ENCODE measurements around the gene BMPER.

The BMPER gene

DNA sequence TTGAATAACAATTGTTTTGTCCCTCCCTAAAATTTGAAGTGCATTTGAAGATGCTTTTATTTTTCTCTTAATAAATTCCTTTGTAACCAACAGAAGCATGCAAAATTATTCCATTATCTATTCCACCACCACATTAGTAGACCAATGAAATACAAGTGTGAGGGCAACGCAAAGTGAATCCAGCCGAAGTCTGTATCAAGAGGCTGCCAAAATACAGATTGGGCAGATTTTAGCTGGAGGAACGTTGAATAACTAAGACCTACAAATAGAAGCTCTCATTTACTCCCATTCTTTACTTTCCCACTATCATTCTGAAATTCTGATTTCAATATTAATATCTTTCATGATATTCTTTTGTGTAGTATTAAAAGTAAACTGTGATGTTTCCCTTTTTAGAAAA, 233.7 kb downstream of the BMPER start:
- H3K4me2 ChIP-seq (ENCODE audit: low read length), result no peak overlapping the region
- H3K9ac ChIP-seq (ENCODE audit: low read depth, low read length), result no peak overlapping the region
- H3K4me3 ChIP-seq (ENCODE audit: low read length), result no peak overlapping the region
- H3K4me1 ChIP-seq (ENCODE audit: control insufficient read depth, insufficient read depth, low read length), result peaks cover under 1% of the 10 kb centered on the region
- no peaks in the 10 kb centered on the region for H3K27me3 ChIP-seq (ENCODE audit: control insufficient read depth, insufficient read depth, low read length)
- no peaks in the 10 kb centered on the region for H3K36me3 ChIP-seq (ENCODE audit: insufficient read depth, low read length)
- no peaks in the 10 kb centered on the region for H3K9me3 ChIP-seq (replicated peaks; ENCODE audit: low read length)

DNA sequence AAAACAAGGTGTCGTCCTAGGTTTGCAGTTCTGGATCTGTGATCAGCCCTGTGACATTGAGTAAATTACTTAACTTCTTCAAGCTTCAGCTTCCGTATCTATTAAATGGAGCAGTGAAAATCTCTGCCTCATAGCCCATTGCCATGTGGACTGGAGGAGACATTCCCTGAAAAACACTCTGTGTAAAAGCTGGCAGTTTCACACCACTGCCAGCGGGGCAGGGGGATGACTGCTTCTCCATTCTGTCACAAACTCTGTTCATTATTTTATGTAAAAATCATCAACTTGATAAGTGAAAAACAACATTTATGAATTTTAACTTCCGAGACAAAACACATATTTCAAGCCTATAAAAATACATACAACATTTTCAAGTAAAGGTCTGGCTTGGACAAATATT, 234.7 kb downstream of the BMPER start:
- Histone ChIP-seq H3K9me3 (replicated peaks; ENCODE audit: low read length) (no peaks in the 10 kb centered on the region), H3K4me2 (ENCODE audit: low read length) (no peak overlapping the region), H3K4me1 (ENCODE audit: control insufficient read depth, insufficient read depth, low read length) (no peaks in the 10 kb centered on the region), H3K9ac (ENCODE audit: low read depth, low read length) (no peak overlapping the region), H3K4me3 (ENCODE audit: low read length) (no peak overlapping the region), H3K36me3 (ENCODE audit: insufficient read depth, low read length) (no peaks in the 10 kb centered on the region), H3K27me3 (ENCODE audit: control insufficient read depth, insufficient read depth, low read length) (no peaks in the 10 kb centered on the region)

DNA sequence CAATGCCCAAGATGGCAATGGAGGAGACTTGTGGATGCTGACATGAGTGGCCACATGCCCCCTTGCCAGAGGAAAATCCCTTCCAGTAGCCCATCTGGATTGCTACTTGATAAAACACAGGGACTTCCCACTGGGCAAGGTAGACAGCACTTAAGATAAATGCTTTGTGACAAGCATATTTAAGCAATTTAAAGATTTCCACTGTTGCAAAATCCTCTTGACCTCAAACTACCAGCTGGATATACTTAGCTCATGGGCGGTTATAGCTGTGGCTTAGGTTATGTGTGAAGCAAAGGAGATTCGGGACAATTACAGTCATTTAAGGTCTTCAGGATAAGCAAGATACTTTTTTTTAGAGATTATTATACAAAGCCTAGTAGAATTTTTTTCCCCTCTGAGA, 238.1 kb downstream of the BMPER start:
- Histone ChIP-seq H3K27me3 (ENCODE audit: control insufficient read depth, insufficient read depth, low read length) (no peaks in the 10 kb centered on the region), H3K4me2 (ENCODE audit: low read length) (no peak overlapping the region), H3K36me3 (ENCODE audit: insufficient read depth, low read length) (no peaks in the 10 kb centered on the region), H3K9me3 (replicated peaks; ENCODE audit: low read length) (no peaks in the 10 kb centered on the region), H3K4me3 (ENCODE audit: low read length) (no peak overlapping the region), H3K9ac (ENCODE audit: low read depth, low read length) (no peak overlapping the region), H3K4me1 (ENCODE audit: control insufficient read depth, insufficient read depth, low read length) (no peaks in the 10 kb centered on the region)

DNA sequence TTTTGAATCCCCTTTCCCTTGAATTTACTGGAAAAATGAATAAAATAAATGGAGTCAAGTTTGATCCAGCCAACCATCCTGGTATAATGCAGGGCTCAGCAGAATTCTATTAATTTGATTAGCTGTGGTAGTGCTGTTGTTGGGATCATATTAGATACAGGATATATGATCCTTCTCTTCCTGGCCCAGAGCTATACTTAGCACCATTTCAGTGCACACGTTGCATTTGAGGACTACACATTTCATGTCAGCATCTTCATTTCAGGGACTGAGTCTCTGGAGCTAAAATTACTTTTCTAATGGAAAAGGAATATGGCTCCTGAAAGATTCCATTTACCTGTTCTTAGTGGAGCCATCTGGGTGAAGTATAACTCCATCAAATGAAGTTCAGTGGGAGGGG, 240.3 kb downstream of the BMPER start:
- no peaks in the 10 kb centered on the region for H3K36me3 ChIP-seq (ENCODE audit: insufficient read depth, low read length)
- H3K9ac ChIP-seq (ENCODE audit: low read depth, low read length), result no peak overlapping the region
- H3K27me3 ChIP-seq (ENCODE audit: control insufficient read depth, insufficient read depth, low read length), result no peaks in the 10 kb centered on the region
- H3K9me3 ChIP-seq (replicated peaks; ENCODE audit: low read length), result no peaks in the 10 kb centered on the region
- H3K4me2 ChIP-seq (ENCODE audit: low read length), result no peak overlapping the region
- H3K4me1 ChIP-seq (ENCODE audit: control insufficient read depth, insufficient read depth, low read length), result no peaks in the 10 kb centered on the region
- H3K4me3 ChIP-seq (ENCODE audit: low read length), result no peak overlapping the region

DNA sequence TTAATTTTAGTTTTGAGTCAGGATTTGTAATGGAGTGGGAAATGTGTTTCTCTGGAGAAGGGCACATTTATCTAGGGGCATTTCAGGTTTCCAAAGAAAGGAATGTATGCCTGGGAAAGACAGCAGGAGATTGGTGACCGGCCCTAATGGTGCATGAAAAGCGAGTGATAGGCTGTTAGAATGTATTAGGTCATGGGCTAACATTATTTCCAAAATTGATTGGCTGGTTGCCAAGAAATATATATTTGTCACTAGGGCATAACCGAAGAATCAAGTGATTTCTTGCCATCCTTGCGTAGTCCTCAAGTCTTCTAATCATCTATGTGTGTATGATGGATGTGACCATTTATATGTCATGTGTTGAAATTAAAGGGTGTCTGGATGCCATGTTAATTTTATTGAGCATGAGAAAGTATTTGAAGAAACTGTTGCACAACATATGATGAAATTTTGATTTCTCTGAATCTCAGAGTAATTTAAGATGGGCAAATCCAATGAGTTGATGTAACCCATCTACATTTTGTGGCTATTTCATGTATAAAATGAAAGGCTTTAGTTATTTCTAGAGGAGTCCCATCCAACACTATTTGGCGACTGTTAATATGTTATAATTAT, 248.4 kb downstream of the BMPER start:
- peaks cover 12% of the 10 kb centered on the region for H3K4me1 ChIP-seq (ENCODE audit: control insufficient read depth, insufficient read depth, low read length)

DNA sequence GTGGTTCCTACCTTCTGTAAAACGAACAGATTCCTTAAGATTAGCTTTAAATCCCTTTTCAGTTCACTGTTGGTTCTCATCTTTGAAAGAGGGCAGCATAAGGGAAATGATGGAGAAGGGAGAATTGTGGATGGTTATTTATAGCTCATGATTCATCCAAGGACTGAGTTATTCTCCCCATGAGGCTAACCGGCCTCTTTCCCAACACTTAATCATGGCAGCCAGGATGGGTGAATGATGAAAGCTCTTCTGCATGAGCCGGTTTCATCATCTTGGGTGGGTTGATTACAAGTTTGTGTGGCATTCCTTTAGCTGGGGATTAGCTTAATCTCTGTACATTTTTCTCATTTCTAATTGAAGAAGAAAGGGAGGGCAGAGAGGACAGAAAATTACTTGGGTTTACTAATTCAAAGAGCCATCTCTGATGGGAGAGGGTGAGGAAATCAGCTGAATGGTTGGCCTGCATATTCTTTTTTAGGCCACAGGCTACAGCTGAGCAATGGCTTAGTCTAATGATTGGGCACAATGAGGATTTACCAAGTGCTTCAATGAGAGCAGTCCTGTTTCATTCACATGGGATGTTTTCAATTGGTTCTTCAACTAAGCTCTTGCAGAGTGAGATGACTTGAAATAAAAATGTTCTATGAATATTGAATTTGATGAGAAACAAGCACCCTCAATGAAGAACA, 250.0 kb downstream of the BMPER start:
- no peaks in the 10 kb centered on the region for H3K27me3 ChIP-seq (ENCODE audit: control insufficient read depth, insufficient read depth, low read length)
- H3K36me3 ChIP-seq (ENCODE audit: insufficient read depth, low read length), result no peaks in the 10 kb centered on the region
- H3K4me1 ChIP-seq (ENCODE audit: control insufficient read depth, insufficient read depth, low read length), result peaks cover 12% of the 10 kb centered on the region
- peak overlapping the region; percentile 24 for H3K4me2 ChIP-seq (ENCODE audit: low read length)
- H3K4me3 ChIP-seq (ENCODE audit: low read length), result no peak overlapping the region
- no peaks in the 10 kb centered on the region for H3K9me3 ChIP-seq (replicated peaks; ENCODE audit: low read length)
- peak overlapping the region; percentile 40 for H3K9ac ChIP-seq (ENCODE audit: low read depth, low read length)

More for the DNA sequence above, 248.4 kb downstream of the BMPER start:
- Histone ChIP-seq H3K36me3 (ENCODE audit: insufficient read depth, low read length) (no peaks in the 10 kb centered on the region), H3K9ac (ENCODE audit: low read depth, low read length) (no peak overlapping the region), H3K4me3 (ENCODE audit: low read length) (no peak overlapping the region), H3K9me3 (replicated peaks; ENCODE audit: low read length) (no peaks in the 10 kb centered on the region), H3K4me2 (ENCODE audit: low read length) (no peak overlapping the region), H3K27me3 (ENCODE audit: control insufficient read depth, insufficient read depth, low read length) (no peaks in the 10 kb centered on the region)

DNA sequence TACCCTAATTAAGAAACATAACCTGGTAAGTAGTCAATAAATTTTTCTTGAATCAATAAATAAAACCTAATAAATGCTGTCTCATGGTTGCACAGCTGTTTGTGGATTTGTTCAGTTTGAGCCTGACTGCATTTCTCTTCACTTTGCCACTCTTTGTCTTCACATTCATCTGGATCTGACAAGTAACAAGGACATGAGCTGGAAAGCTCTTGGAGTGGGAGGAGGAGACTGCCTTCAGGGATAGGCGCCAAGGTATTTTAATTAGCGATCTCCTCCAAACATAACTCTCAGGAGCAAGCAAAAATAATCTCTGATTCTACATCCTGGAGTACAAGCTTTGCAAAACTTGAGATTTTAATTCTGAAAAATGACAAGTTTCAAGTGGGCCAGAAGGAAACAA, 251.0 kb downstream of the BMPER start:
- Histone ChIP-seq H3K27me3 (ENCODE audit: control insufficient read depth, insufficient read depth, low read length) (no peaks in the 10 kb centered on the region), H3K36me3 (ENCODE audit: insufficient read depth, low read length) (no peaks in the 10 kb centered on the region), H3K9ac (ENCODE audit: low read depth, low read length) (no peak overlapping the region), H3K4me3 (ENCODE audit: low read length) (no peak overlapping the region), H3K4me1 (ENCODE audit: control insufficient read depth, insufficient read depth, low read length) (peaks cover 17% of the 10 kb centered on the region), H3K4me2 (ENCODE audit: low read length) (no peak overlapping the region), H3K9me3 (replicated peaks; ENCODE audit: low read length) (no peaks in the 10 kb centered on the region)

DNA sequence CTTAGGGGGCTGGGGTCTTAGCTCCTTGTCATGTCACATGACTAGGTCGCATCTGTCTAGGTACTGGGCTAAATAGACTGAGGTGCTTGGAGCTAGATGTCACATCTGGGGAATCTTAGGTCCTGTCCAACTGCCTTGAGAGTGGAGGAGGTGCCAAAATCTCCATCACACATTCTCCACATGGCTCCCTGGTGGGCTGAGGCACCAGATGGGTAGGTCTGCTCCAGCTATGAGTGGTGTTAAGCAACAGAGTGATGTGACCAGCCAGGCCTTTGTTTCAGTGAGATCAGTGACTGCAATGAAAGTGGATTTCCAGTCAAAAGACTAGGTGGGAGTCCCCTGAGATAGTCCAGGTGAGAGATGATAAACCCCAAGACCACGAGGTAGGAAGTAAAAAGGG, 251.8 kb downstream of the BMPER start:
- Histone ChIP-seq H3K36me3 (ENCODE audit: insufficient read depth, low read length) (no peaks in the 10 kb centered on the region), H3K9ac (ENCODE audit: low read depth, low read length) (no peak overlapping the region), H3K4me1 (ENCODE audit: control insufficient read depth, insufficient read depth, low read length) (peaks cover 17% of the 10 kb centered on the region), H3K9me3 (replicated peaks; ENCODE audit: low read length) (no peaks in the 10 kb centered on the region), H3K4me2 (ENCODE audit: low read length) (no peak overlapping the region), H3K4me3 (ENCODE audit: low read length) (no peak overlapping the region), H3K27me3 (ENCODE audit: control insufficient read depth, insufficient read depth, low read length) (no peaks in the 10 kb centered on the region)

DNA sequence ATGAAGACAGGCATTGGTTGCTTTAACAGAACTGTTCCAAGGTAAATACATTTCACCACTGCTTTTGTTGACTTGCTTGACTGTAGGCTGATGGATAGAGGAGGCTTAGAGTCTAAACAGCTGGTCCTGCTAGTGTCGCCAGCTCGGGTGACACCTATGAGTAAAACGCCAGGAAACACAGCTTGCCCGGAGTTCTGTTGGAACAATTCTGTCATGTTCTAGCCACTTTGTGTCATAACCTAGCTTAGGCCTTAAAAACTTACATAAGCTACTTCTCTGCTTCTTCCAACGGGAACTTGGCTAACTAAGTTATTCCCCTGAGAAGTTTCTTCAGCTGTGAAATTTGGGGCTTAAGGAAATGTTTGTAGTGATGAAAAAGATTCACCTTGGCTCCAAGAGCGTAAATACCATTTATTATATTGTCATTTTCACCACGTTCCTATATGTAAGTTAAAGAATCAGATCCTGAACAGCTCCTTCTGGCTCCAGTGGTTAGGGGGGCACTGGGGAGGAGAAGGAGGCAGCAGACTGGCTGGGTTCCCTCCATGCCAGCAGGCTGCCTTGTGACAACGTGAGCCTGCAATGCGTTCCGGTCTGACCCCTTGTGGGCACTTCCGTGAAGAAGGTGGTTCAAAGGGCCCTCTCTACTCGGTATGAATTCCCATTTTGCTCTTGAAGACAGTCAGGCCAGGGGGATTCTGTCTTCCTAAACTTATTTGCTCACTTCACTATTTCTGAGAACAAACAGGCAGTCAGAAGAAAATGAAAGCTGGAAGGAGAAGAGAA, 253.2 kb downstream of the BMPER start:
- Histone ChIP-seq H3K4me3 (ENCODE audit: low read length) (no peak overlapping the region), H3K27me3 (ENCODE audit: control insufficient read depth, insufficient read depth, low read length) (no peaks in the 10 kb centered on the region), H3K4me1 (ENCODE audit: control insufficient read depth, insufficient read depth, low read length) (peaks cover 17% of the 10 kb centered on the region), H3K4me2 (ENCODE audit: low read length) (no peak overlapping the region), H3K36me3 (ENCODE audit: insufficient read depth, low read length) (no peaks in the 10 kb centered on the region), H3K9ac (ENCODE audit: low read depth, low read length) (no peak overlapping the region), H3K9me3 (replicated peaks; ENCODE audit: low read length) (no peaks in the 10 kb centered on the region)

DNA sequence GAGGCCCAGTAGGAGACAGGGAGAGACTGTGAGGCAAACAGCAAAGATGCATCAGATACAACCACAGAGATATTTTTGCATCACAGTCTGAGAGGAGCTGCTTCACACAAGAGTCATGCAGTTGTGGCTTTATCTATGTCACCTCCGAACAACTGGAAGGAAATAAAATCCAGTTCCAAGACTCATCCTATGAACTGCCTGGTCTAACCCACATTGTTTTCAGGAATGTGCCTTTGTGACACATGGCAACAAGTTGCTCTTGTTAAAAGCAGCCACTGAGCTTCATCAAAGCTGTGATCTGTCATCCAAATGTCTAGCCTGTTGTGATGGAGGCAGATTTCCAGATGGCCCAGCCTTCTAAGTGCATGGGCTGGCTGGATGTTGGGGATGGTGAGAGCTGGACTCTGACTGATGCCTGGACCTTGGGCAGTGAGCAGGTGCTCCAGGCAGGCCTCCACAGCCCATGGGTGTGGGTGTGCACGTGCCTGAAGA, 255.0 kb downstream of the BMPER start:
- H3K9ac ChIP-seq (ENCODE audit: low read depth, low read length), result no peak overlapping the region
- no peaks in the 10 kb centered on the region for H3K27me3 ChIP-seq (ENCODE audit: control insufficient read depth, insufficient read depth, low read length)
- no peak overlapping the region for H3K4me2 ChIP-seq (ENCODE audit: low read length)
- H3K36me3 ChIP-seq (ENCODE audit: insufficient read depth, low read length), result no peaks in the 10 kb centered on the region
- peaks cover 11% of the 10 kb centered on the region for H3K4me1 ChIP-seq (ENCODE audit: control insufficient read depth, insufficient read depth, low read length)
- H3K9me3 ChIP-seq (replicated peaks; ENCODE audit: low read length), result no peaks in the 10 kb centered on the region
- no peak overlapping the region for H3K4me3 ChIP-seq (ENCODE audit: low read length)

DNA sequence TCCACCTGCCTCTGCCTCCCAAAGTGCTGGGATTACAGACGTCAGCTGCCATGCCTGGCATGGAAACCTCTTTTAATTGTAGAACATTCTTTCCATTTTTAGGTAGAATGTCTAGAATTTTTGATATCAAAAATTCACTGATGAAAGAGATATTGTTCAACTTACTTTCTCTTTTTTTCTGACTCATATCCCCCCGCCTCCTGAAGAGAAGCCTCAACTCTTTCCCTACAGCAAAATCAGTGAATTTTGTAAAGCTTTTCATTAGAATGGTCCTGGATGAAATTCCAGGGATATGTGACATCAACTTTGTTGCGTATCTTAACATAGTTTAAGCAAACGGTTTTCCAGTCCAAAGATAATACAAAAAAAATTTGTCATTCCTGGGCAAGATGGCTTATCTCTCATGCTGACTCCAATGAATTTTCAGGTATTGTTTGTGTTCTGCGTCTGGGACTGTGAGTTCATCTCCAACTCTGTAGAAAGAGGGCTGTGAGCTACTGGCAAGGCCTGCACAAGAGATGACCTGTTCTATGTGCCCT, 256.8 kb downstream of the BMPER start:
- no peak overlapping the region for H3K4me3 ChIP-seq (ENCODE audit: low read length)
- H3K9ac ChIP-seq (ENCODE audit: low read depth, low read length), result no peak overlapping the region

More for the DNA sequence above, 256.8 kb downstream of the BMPER start:
- no peaks in the 10 kb centered on the region for H3K36me3 ChIP-seq (ENCODE audit: insufficient read depth, low read length)
- no peaks in the 10 kb centered on the region for H3K9me3 ChIP-seq (replicated peaks; ENCODE audit: low read length)
- no peaks in the 10 kb centered on the region for H3K27me3 ChIP-seq (ENCODE audit: control insufficient read depth, insufficient read depth, low read length)
- H3K4me1 ChIP-seq (ENCODE audit: control insufficient read depth, insufficient read depth, low read length), result peaks cover 5% of the 10 kb centered on the region
- H3K4me2 ChIP-seq (ENCODE audit: low read length), result no peak overlapping the region

Data from skeletal muscle satellite cell (primary cell).